Trophoblast cell (in vitro differentiated cells and primary cell): Measurements from ENCODE around the gene CARD14.

Experiments
- DNase-seq, 2 donors: peaks; one replicate each; pipeline ENCODE4 v3.0.0-alpha.2; 2016
- H2AFZ ChIP-seq: 2 replicates; pipeline ENCODE4 v1.6.1; 2013; ENCODE audit warnings: low read length, moderate library complexity, mild to moderate bottlenecking; ENCODE audit not compliant: insufficient read depth, poor library complexity
- H2AK5ac ChIP-seq: 2 replicates; pipeline ENCODE4 v1.6.1; 2013; ENCODE audit warnings: mild to moderate bottlenecking, low read length
- H2BK120ac ChIP-seq: 2 replicates; pipeline ENCODE4 v1.6.1; 2013; ENCODE audit warnings: low read length, mild to moderate bottlenecking, moderate library complexity; ENCODE audit not compliant: insufficient read depth, poor library complexity
- H2BK12ac ChIP-seq: 2 replicates; pipeline ENCODE4 v1.6.1; 2013; ENCODE audit warnings: mild to moderate bottlenecking, low read length, moderate library complexity
- H2BK5ac ChIP-seq: 2 replicates; pipeline ENCODE4 v1.6.1; 2013; ENCODE audit warnings: low read length, low read depth, moderate library complexity, mild to moderate bottlenecking; ENCODE audit not compliant: poor library complexity
- H3K14ac ChIP-seq: 2 replicates; pipeline ENCODE4 v1.6.1; 2013; ENCODE audit warnings: mild to moderate bottlenecking, low read length
- H3K18ac ChIP-seq: 2 replicates; pipeline ENCODE4 v1.6.1; 2013; ENCODE audit warnings: mild to moderate bottlenecking, low read length
- H3K23ac ChIP-seq: 2 replicates; pipeline ENCODE4 v1.6.1; 2013; ENCODE audit warnings: low read length
- H3K27ac ChIP-seq: 2 replicates; pipeline ENCODE4 v1.5.1; 2013; ENCODE audit warnings: low read depth, mild to moderate bottlenecking, inconsistent platforms, low read length, moderate library complexity
- H3K27me3 ChIP-seq: 2 replicates; pipeline ENCODE4 v1.6.1; 2013; ENCODE audit warnings: inconsistent platforms, mild to moderate bottlenecking, low read length, moderate library complexity; ENCODE audit not compliant: insufficient read depth
- H3K36me3 ChIP-seq, 2 experiments: 1 replicate in 1 of 2; 2 replicates in 1 of 2; pipeline ENCODE4 v1.6.1; 2013; ENCODE audit warnings: low read length in 2 of 2, mild to moderate bottlenecking in 2 of 2, moderate library complexity in 1 of 2; ENCODE audit not compliant: insufficient read depth in 2 of 2, control insufficient read depth in 1 of 2
- H3K4ac ChIP-seq: 2 replicates; pipeline ENCODE4 v1.6.1; 2013; ENCODE audit warnings: low read depth, mild to moderate bottlenecking, low read length, moderate library complexity
- H3K4me1 ChIP-seq, 2 experiments: 1 replicate in 1 of 2; 2 replicates in 1 of 2; pipeline ENCODE4 v1.6.1; 2013; ENCODE audit warnings: low read length in 2 of 2, mild to moderate bottlenecking in 2 of 2, moderate library complexity in 1 of 2; ENCODE audit not compliant: insufficient read depth in 2 of 2, control insufficient read depth in 1 of 2
- H3K4me2 ChIP-seq: 2 replicates; pipeline ENCODE4 v1.6.1; 2013; ENCODE audit warnings: inconsistent platforms, mild to moderate bottlenecking, low read length, moderate library complexity
- H3K4me3 ChIP-seq: 2 replicates; pipeline ENCODE4 v1.5.1; 2013; ENCODE audit warnings: mild to moderate bottlenecking, low read depth, low read length, inconsistent platforms
- H3K79me1 ChIP-seq: one replicate; pipeline ENCODE4 v1.6.1; 2013; ENCODE audit warnings: low read length
- H3K79me2 ChIP-seq: 2 replicates; pipeline ENCODE4 v1.6.1; 2013; ENCODE audit warnings: low read length, mild to moderate bottlenecking; ENCODE audit not compliant: control insufficient read depth, insufficient read depth, poor library complexity
- H3K9ac ChIP-seq: 2 replicates; pipeline ENCODE4 v1.6.1; 2013; ENCODE audit warnings: mild to moderate bottlenecking, low read length
- H3K9me3 ChIP-seq: 2 replicates; pipeline ENCODE4 v1.6.1; 2013; ENCODE audit warnings: low read depth, mild to moderate bottlenecking, control low read depth, inconsistent platforms, low read length; ENCODE audit not compliant: insufficient read depth
- H4K12ac ChIP-seq: 2 replicates; pipeline ENCODE4 v1.6.1; 2013; ENCODE audit warnings: low read depth, mild to moderate bottlenecking, low read length, moderate library complexity
- H4K8ac ChIP-seq: 2 replicates; pipeline ENCODE4 v1.6.1; 2013; ENCODE audit warnings: low read depth, mild to moderate bottlenecking, low read length, moderate library complexity
- H4K91ac ChIP-seq: one replicate; pipeline ENCODE4 v1.6.1; 2013; ENCODE audit warnings: low read depth, mild to moderate bottlenecking, low read length, moderate library complexity
- WGBS: extraction: QIAGEN DNeasy Blood & Tissue Kit; methylation state at CpG from one replicate; pipeline ENCODE4 v1.1.7; 2013; ENCODE audit warnings: missing lambda C conversion rate; ENCODE audit not compliant: insufficient read length, insufficient coverage; ENCODE audit errors: extremely low coverage; 5-methylcytosine and 5-hydroxymethylcytosine counted together

CARD14 gene

DNA sequence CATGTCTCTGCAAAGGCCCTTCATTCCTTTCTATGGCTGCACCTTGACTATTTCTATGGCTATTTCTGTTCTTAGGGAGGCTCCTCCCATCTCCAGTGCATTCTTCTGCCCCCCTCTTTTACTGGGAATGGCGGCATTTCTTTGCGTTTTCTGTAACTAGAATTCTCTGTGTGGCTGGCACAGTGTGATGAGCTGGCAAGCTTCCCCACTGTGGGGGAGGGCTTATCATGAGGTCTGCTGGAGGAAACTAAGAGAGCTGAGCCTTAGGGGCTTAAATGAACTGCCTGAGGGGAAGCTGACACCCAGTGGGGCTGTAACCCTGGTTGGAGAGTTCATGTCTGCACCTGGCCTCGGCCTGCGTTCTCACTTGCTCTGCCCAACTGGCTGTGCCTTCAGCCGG, 1.5 kb upstream of the CARD14 start:
- no CpG with 5 or more reads among the region's 5 CpGs for WGBS
- Histone ChIP-seq H3K9me3 (no peaks in the 10 kb centered on the region), H3K79me2 (no peaks in the 10 kb centered on the region)

DNA sequence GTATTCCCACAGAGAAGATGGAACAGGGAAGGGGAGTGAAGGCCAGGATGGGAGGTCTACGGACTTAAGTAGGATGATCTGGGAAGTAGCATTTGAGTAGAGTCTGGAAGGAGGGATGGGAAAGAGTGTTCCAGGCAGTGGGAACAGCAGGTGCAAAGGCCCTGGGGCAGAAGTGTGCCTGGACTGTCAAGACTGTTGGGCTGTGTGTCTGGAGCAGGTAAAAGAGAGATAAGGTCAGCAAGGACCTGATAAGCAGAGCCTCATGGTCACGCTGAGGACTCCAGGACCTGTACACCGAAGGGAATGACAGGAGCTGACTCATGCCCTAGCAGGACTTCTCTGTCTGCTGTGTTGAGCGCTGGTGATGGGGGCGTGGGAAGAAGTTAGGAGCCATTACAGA, 723 bp upstream of the CARD14 start:
- no peak overlapping the region for H4K91ac ChIP-seq
- no peaks in the 10 kb centered on the region for H3K79me2 ChIP-seq
- H3K27me3 ChIP-seq = no peaks in the 10 kb centered on the region
- H3K14ac ChIP-seq = no peak overlapping the region
- H2BK12ac ChIP-seq = no peak overlapping the region
- H3K4me1 ChIP-seq = peaks cover 13 to 14% of the 10 kb centered on the region in 2 experiments
- H3K36me3 ChIP-seq = no peaks in the 10 kb centered on the region
- H3K4me3 ChIP-seq = no peak overlapping the region
- no peak overlapping the region for H2AFZ ChIP-seq
- no peak overlapping the region for H3K23ac ChIP-seq
- no peak overlapping the region for H3K4ac ChIP-seq
- no peak overlapping the region for H2BK5ac ChIP-seq
- H2AK5ac ChIP-seq = no peak overlapping the region
- no peak overlapping the region for H4K8ac ChIP-seq
- no peak overlapping the region for H3K27ac ChIP-seq
- H3K9me3 ChIP-seq = no peaks in the 10 kb centered on the region
- H2BK120ac ChIP-seq = no peak overlapping the region
- H4K12ac ChIP-seq = no peak overlapping the region
- H3K4me2 ChIP-seq = no peak overlapping the region
- no peak overlapping the region for H3K9ac ChIP-seq
- peak in 1 of 2 donors; percentile 57 for DNase-seq
- no CpG with 5 or more reads among the region's 5 CpGs for WGBS
- no peaks in the 10 kb centered on the region for H3K79me1 ChIP-seq
- no peak overlapping the region for H3K18ac ChIP-seq

More for the DNA sequence above, 1.5 kb upstream of the CARD14 start:
- no peak overlapping the region for H2BK120ac ChIP-seq
- no peaks in the 10 kb centered on the region for H3K27me3 ChIP-seq
- H3K27ac ChIP-seq = no peak overlapping the region
- no peak overlapping the region for H3K4me2 ChIP-seq
- H4K91ac ChIP-seq = no peak overlapping the region
- no peak overlapping the region for H3K23ac ChIP-seq
- H2BK12ac ChIP-seq = peak overlapping the region; percentile 28
- H4K12ac ChIP-seq = no peak overlapping the region
- H4K8ac ChIP-seq = no peak overlapping the region
- H3K18ac ChIP-seq = no peak overlapping the region
- no peak for DNase-seq
- no peak overlapping the region for H3K14ac ChIP-seq
- peaks cover 13 to 14% of the 10 kb centered on the region in 2 experiments for H3K4me1 ChIP-seq
- H3K79me1 ChIP-seq = no peaks in the 10 kb centered on the region
- H3K4me3 ChIP-seq = no peak overlapping the region
- no peak overlapping the region for H2AFZ ChIP-seq
- no peaks in the 10 kb centered on the region for H3K36me3 ChIP-seq
- H3K9ac ChIP-seq = no peak overlapping the region
- H2BK5ac ChIP-seq = no peak overlapping the region
- no peak overlapping the region for H3K4ac ChIP-seq
- no peak overlapping the region for H2AK5ac ChIP-seq

DNA sequence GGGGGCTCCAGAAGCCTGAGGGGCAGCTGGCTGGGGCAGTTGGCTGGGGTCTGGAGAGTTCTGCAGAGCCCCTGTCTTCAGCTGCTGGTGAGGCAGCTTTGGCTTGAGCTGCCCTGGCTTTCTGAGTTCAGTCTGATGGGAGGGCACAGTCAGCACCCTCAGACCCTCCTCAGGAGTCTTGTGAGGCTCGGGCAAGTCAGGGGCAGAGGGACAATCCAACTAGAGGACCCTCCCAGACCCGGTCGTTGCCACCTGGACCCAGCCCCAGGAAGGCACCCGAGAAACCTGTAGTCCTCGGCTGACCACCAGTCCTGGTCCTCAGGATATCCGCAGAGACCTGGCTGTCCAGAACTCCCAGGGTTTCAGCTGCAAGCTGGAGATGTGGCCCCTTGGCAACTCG, 1.9 kb downstream of the CARD14 start:
- H3K14ac ChIP-seq = no peak overlapping the region
- H3K27me3 ChIP-seq = no peaks in the 10 kb centered on the region
- H3K36me3 ChIP-seq = no peaks in the 10 kb centered on the region
- peaks cover 5% of the 10 kb centered on the region for H3K79me1 ChIP-seq
- no peak overlapping the region for H4K91ac ChIP-seq
- peaks cover 15 to 16% of the 10 kb centered on the region in 2 experiments for H3K4me1 ChIP-seq
- H4K8ac ChIP-seq = no peak overlapping the region
- H2AK5ac ChIP-seq = no peak overlapping the region
- no CpG with 5 or more reads among the region's 7 CpGs for WGBS
- H2BK5ac ChIP-seq = no peak overlapping the region
- H3K4me2 ChIP-seq = no peak overlapping the region
- H2BK120ac ChIP-seq = no peak overlapping the region
- no peak overlapping the region for H3K23ac ChIP-seq
- H2AFZ ChIP-seq = no peak overlapping the region
- H3K9ac ChIP-seq = no peak overlapping the region
- no peak overlapping the region for H3K4me3 ChIP-seq
- no peak overlapping the region for H3K4ac ChIP-seq
- no peak overlapping the region for H3K18ac ChIP-seq
- no peaks in the 10 kb centered on the region for H3K79me2 ChIP-seq
- DNase-seq = no peak
- no peak overlapping the region for H2BK12ac ChIP-seq
- H3K9me3 ChIP-seq = no peaks in the 10 kb centered on the region
- H4K12ac ChIP-seq = no peak overlapping the region
- no peak overlapping the region for H3K27ac ChIP-seq

DNA sequence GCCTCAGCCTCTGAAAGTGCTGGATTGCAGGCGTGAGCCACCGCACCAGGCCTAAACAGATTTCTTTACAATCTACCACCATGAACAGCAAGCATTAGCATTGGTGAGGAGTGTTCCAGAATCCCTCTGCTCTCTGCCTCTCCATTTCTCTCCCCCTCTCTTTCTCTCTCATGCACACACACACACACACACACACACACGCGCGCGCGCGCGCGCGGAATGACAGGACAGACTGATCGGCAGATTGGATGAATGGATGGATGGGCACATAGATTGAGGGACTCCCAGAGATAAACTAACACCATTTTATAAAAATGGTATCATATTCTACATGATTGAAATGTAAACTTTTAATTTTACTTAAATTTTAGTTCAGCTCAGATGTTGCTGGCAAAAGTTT, 3.3 kb downstream of the CARD14 start:
- Histone ChIP-seq H3K9ac (no peak overlapping the region), H2AK5ac (no peak overlapping the region), H3K4me1 (peaks cover 12 to 17% of the 10 kb centered on the region in 2 experiments), H4K8ac (no peak overlapping the region), H3K14ac (no peak overlapping the region), H2BK12ac (no peak overlapping the region), H3K23ac (no peak overlapping the region), H3K4me2 (no peak overlapping the region), H3K4me3 (no peak overlapping the region), H4K91ac (no peak overlapping the region), H3K79me2 (no peaks in the 10 kb centered on the region), H3K27me3 (no peaks in the 10 kb centered on the region), H3K18ac (no peak overlapping the region), H2AFZ (no peak overlapping the region), H4K12ac (no peak overlapping the region), H3K79me1 (peaks cover 5% of the 10 kb centered on the region), H3K27ac (no peak overlapping the region), H3K4ac (no peak overlapping the region), H2BK5ac (no peak overlapping the region), H3K9me3 (no peaks in the 10 kb centered on the region), H2BK120ac (no peak overlapping the region), H3K36me3 (no peaks in the 10 kb centered on the region)
- no peak for DNase-seq
- WGBS = no CpG with 5 or more reads among the region's 12 CpGs
